ENCODE measurements around the gene NUDT4.
"Not testable (repeated sequence)": the region's sequence is repeated elsewhere in the genome, so short reads cannot be mapped to it uniquely, and the experiment has no call there.

Gene NUDT4

GRCh38 chr12:93427779-93428564 lies 50.2 kb downstream of the NUDT4 start:
- no peak for DNase-seq (ENCODE audit: low spot score)
- ChIA-PET CTCF (interaction anchor here (0.6 to 0.9 kb wide), 3 partner anchors 8 to 431 kb away, joined by 3 read pairs; no protein-coding TSS in a partner anchor), POLR2A (ENCODE audit: low non-redundant PET) (no interaction called here)
- no peak overlapping the region for H3K27ac ChIP-seq
- TF ChIP-seq, protein P1, sequence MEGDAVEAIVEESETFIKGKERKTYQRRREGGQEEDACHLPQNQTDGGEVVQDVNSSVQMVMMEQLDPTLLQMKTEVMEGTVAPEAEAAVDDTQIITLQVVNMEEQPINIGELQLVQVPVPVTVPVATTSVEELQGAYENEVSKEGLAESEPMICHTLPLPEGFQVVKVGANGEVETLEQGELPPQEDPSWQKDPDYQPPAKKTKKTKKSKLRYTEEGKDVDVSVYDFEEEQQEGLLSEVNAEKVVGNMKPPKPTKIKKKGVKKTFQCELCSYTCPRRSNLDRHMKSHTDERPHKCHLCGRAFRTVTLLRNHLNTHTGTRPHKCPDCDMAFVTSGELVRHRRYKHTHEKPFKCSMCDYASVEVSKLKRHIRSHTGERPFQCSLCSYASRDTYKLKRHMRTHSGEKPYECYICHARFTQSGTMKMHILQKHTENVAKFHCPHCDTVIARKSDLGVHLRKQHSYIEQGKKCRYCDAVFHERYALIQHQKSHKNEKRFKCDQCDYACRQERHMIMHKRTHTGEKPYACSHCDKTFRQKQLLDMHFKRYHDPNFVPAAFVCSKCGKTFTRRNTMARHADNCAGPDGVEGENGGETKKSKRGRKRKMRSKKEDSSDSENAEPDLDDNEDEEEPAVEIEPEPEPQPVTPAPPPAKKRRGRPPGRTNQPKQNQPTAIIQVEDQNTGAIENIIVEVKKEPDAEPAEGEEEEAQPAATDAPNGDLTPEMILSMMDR (conservative IDR thresholded peaks at IDR 0.05; ENCODE audit: low read depth), result no peak

DNA sequence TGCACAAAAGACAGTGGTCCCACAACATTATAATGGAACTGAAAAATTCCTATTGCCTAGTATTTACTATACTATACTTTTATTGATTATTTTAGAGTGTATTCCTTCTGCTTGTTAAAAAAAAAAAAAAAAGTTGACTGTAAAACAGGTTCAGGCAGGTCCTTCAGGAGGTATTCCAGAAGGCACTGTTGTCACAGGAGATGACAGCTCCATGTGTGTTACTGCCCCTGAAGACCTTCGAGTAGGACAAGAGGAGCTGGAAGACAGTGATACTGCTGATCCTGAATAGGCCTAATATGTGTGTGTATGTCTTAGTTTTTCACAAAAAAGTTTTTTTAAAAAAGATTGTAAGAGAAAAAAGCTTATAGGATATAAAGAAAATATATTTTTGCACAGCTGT lies 51.7 kb downstream of the NUDT4 start:
- POLR2A ChIA-PET (ENCODE audit: low non-redundant PET), result no interaction called here
- CTCF ChIA-PET, result interaction anchor here (0.7 kb wide), 1 partner anchor 337 kb away, joined by 3 read pairs; no protein-coding TSS in a partner anchor

DNA sequence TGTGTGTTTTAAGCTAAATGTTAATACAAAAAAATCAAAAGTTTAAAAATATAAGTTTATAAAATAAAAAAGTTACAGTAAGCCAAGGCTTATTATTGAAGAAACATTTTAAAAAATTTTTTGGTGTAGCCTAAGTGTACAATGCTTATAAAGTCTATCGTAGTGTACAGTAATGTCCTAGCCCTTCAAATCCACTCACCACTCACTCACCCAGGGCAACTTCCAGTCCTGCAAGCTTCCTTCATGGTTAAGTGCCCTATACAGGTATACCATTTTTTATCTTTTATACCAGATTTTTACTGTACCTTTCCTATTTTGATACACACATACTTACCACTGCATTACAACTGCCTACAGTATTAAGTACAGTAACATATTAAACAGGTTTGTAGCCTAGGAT lies 52.1 kb downstream of the NUDT4 start:
- DNase-seq (ENCODE audit: low spot score), result no peak
- POLR2A ChIA-PET (ENCODE audit: low non-redundant PET), result no interaction called here
- H3K27ac ChIP-seq, result no peak overlapping the region
- CTCF ChIA-PET, result interaction anchor here (0.7 kb wide), 1 partner anchor 336 kb away, joined by 3 read pairs; no protein-coding TSS in a partner anchor
- TF ChIP-seq, protein P1 (conservative IDR thresholded peaks at IDR 0.05; ENCODE audit: low read depth), result no peak

More for the DNA sequence above, 51.7 kb downstream of the NUDT4 start:
- no peak for DNase-seq (ENCODE audit: low spot score)
- no peak overlapping the region for H3K27ac ChIP-seq
- TF ChIP-seq, protein P1 (conservative IDR thresholded peaks at IDR 0.05; ENCODE audit: low read depth), result no peak

- DNase-seq (ENCODE audit: low spot score), result no peak
- H3K27ac ChIP-seq, result no peak overlapping the region
- TF ChIP-seq, protein P1 (conservative IDR thresholded peaks at IDR 0.05; ENCODE audit: low read depth), result no peak
- POLR2A ChIA-PET (ENCODE audit: low non-redundant PET), result no interaction called here
- CTCF ChIA-PET, result no interaction called here
These were observed 52.6 kb downstream of the NUDT4 start for GRCh38 chr12:93430280-93430679.

DNA sequence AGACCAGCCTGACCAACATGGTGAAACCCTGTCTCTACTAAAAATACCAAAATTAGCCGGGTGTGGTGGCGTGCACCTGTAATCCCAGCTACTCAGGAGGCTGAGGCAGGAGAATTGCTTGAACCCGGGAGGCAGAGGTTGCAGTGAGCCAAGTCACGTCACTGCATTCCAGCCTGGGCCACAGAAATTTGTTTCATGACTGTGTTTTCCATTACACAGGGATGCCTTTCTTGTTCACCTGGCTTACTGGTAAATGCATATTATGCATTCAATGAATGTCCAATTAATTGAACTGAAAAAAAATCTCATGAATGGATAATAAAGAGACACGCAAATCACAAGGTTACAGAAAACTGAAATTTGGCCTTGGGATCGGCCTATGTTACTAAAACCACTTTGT lies 54.3 kb downstream of the NUDT4 start:
- CTCF ChIA-PET, result interaction anchor here (0.6 to 0.7 kb wide), 2 partner anchors 449 to 702 kb away, joined by 3 read pairs; no protein-coding TSS in a partner anchor

DNA sequence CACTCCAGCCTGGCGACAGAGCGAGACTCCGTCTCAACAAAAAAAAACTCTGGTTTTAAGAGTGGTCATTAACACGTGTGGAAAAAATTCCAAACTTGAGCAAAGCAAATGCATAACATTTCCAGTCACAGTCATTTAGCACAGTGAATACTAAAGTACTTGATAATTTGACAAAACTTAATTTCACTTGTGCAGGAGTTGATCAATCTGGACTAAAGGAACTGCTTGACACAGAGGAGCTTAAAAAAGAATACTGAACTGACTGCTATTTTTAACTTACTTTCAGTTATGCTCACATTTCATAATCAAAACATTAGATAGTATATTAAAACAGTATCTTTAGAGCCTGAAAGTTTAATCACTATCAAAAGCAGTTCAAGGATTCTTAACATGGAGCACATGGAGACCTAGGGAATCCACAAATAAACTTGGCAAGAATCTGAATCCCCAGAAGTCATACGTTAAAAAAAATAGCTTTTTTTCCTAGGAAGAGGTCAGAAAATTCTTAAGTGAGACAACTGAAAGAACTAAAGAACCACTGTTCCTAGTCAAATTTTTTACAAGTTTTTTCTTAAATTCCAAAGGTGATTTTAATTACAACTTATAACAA lies 56.6 kb downstream of the NUDT4 start:
- DNase-seq (ENCODE audit: low spot score), result no peak
- TF ChIP-seq, protein P1 (conservative IDR thresholded peaks at IDR 0.05; ENCODE audit: low read depth), result no peak
- peak overlapping the region; percentile 34; the same call in 1 of the 2 replicates for H3K27ac ChIP-seq
- POLR2A ChIA-PET (ENCODE audit: low non-redundant PET), result no interaction called here
- CTCF ChIA-PET, result no interaction called here

More for the DNA sequence above, 54.3 kb downstream of the NUDT4 start:
- POLR2A ChIA-PET (ENCODE audit: low non-redundant PET); H3K27ac ChIP-seq; DNase-seq (ENCODE audit: low spot score): not testable (repeated sequence)
